HepG2 (cell line): ENCODE results near the gene CACNA2D3.

Experiments used
- EZH2 ChIP-seq: conservative IDR thresholded peaks from 2 replicates; pipeline ENCODE4 v1.6.1; 2012; ENCODE audit warnings: mild to moderate bottlenecking, low read depth, low read length, moderate library complexity
- GFI1 ChIP-seq: sonication (generic); formaldehyde crosslinking; IDR thresholded peaks from 2 replicates; pipeline ENCODE4 v1.5.0; 2020; ENCODE audit warnings: missing genetic modification reagents, mild to moderate bottlenecking, borderline replicate concordance
- ZBTB8A ChIP-seq: sonication (generic); formaldehyde crosslinking; IDR thresholded peaks from 2 replicates; pipeline ENCODE4 v1.4.0; 2020; ENCODE audit warnings: mild to moderate bottlenecking, low read depth, missing genetic modification reagents, borderline replicate concordance
- ZNF224 ChIP-seq: sonication (generic); formaldehyde crosslinking; IDR thresholded peaks from 2 replicates; pipeline ENCODE4 v1.5.0; 2020; ENCODE audit warnings: mild to moderate bottlenecking, missing genetic modification reagents
- TF ChIP-seq, protein P1 (sequence below): sonication (generic); formaldehyde crosslinking; IDR thresholded peaks from 2 replicates; pipeline ENCODE4 v1.5.0; 2020; ENCODE audit warnings: mild to moderate bottlenecking, missing genetic modification reagents, moderate library complexity

DNA sequence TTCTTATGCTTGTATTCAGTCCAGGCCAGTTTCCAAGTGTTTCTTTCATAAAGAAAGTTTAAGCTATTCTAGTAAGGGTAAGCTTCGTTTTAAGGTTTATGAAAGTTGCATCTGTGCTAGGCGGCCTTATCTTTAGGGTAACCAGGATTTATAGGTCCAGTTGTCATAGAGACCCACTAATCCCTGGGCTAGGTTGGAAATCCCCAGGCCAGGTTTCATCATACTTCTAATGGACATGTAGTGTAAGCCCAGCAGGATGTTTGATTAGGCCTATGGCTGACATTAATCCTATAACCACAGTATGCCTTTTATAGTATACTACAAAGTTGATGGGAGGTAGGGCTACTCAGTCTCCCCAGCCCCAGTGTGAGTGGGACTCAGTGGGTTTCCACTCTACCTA, 312.4 kb downstream of the CACNA2D3 start:
- TF ChIP-seq EZH2, result no peak
- TF ChIP-seq ZBTB8A (CRISPR knock-in tag), result no peak
- no peak for TF ChIP-seq ZNF224
- no peak for TF ChIP-seq GFI1 (CRISPR knock-in tag)
- TF ChIP-seq, protein P1, sequence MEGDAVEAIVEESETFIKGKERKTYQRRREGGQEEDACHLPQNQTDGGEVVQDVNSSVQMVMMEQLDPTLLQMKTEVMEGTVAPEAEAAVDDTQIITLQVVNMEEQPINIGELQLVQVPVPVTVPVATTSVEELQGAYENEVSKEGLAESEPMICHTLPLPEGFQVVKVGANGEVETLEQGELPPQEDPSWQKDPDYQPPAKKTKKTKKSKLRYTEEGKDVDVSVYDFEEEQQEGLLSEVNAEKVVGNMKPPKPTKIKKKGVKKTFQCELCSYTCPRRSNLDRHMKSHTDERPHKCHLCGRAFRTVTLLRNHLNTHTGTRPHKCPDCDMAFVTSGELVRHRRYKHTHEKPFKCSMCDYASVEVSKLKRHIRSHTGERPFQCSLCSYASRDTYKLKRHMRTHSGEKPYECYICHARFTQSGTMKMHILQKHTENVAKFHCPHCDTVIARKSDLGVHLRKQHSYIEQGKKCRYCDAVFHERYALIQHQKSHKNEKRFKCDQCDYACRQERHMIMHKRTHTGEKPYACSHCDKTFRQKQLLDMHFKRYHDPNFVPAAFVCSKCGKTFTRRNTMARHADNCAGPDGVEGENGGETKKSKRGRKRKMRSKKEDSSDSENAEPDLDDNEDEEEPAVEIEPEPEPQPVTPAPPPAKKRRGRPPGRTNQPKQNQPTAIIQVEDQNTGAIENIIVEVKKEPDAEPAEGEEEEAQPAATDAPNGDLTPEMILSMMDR (CRISPR knock-in tag), result no peak
